SK-N-SH treated with all-trans-retinoic acid at 6 μM for 48 hours (cell line): ENCODE results near the gene TSPAN14.

ENCODE experiments used
- PATZ1 ChIP-seq: fragments of 250-450 bp; sonication (Bioruptor Pico); IDR thresholded peaks from 2 replicates; pipeline ENCODE4 v1.8.0; 2020; ENCODE audit warnings: mild to moderate bottlenecking, moderate library complexity, borderline replicate concordance
- ZFP3 ChIP-seq: fragments of 250-450 bp; sonication (Bioruptor Pico); IDR thresholded peaks from 2 replicates; pipeline ENCODE4 v1.5.0; 2020; ENCODE audit warnings: mild to moderate bottlenecking, moderate library complexity
- ZFP30 ChIP-seq: fragments of 450-650 bp; formaldehyde crosslinking; IDR thresholded peaks from 2 replicates; pipeline ENCODE4 v1.5.0; 2022; ENCODE audit warnings: mild to moderate bottlenecking, moderate library complexity

DNA sequence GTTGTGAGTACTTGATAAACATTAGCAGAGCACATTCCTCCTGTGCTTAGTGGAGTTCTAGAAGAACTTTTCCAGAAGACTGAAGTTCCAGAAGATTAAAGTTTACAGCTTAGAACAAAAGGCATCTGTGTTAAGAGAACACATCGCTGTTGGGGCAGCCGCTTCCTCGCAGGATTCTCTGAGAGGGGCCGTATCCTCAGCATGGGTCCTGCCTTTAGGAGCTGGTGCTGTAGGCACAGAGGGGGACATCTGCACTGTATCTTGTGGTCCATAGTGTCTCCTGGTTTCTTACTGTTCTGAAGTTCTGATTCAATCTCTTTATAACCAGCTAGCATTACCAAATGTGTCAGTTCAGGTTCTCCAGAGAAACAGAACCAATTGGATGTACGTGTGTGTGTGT lies 99.9 kb downstream of the TSPAN14 start:
- no peak for TF ChIP-seq PATZ1 (CRISPR knock-in tag)
- TF ChIP-seq ZFP3 (CRISPR knock-in tag): no peak
- TF ChIP-seq ZFP30 (CRISPR knock-in tag): no peak
